SK-N-SH treated with all-trans-retinoic acid at 6 μM for 48 hours (cell line): ENCODE measurements around the gene HMCN2.

Experiments
- ATAC-seq: fragments of 200-7000 bp; cut with Tn5 transposase; 3 replicates; pipeline ENCODE4 v1.9.1; 2020; ENCODE audit warnings: mild to moderate bottlenecking, moderate library complexity
- ARNTL ChIP-seq: fragments of 450-650 bp; formaldehyde crosslinking; IDR thresholded peaks from 2 replicates; pipeline ENCODE4 v1.5.0; 2020; ENCODE audit warnings: low read depth, mild to moderate bottlenecking, moderate library complexity, borderline replicate concordance
- CSDC2 ChIP-seq: fragments of 250-450 bp; sonication (Bioruptor Pico); IDR thresholded peaks from 2 replicates; pipeline ENCODE4 v1.5.0; 2020; ENCODE audit warnings: mild to moderate bottlenecking, moderate library complexity
- ESRRG ChIP-seq: fragments of 250-450 bp; sonication (Bioruptor Pico); IDR thresholded peaks from 2 replicates; pipeline ENCODE4 v1.6.1; 2021; ENCODE audit warnings: mild to moderate bottlenecking
- GLIS3 ChIP-seq: fragments of 250-450 bp; sonication (Bioruptor Pico); IDR thresholded peaks from 2 replicates; pipeline ENCODE4 v1.5.0; 2020; ENCODE audit warnings: mild to moderate bottlenecking, moderate library complexity
- ISL1 ChIP-seq: fragments of 250-450 bp; sonication (Bioruptor Pico); IDR thresholded peaks from 2 replicates; pipeline ENCODE4 v2.1.2; 2022; ENCODE audit warnings: mild to moderate bottlenecking, moderate library complexity
- OSR1 ChIP-seq: fragments of 250-450 bp; sonication (Bioruptor Pico); IDR thresholded peaks from 2 replicates; pipeline ENCODE4 v1.8.0; 2022; ENCODE audit warnings: moderate library complexity, mild to moderate bottlenecking, inconsistent platforms
- POU6F1 ChIP-seq: fragments of 250-450 bp; sonication (Bioruptor Pico); IDR thresholded peaks from 2 replicates; pipeline ENCODE4 v1.8.0; 2021; ENCODE audit warnings: low read depth, mild to moderate bottlenecking, moderate library complexity, borderline replicate concordance
- PPARA ChIP-seq: fragments of 250-450 bp; sonication (Bioruptor Pico); IDR thresholded peaks from 2 replicates; pipeline ENCODE4 v1.5.0; 2020; ENCODE audit warnings: mild to moderate bottlenecking, borderline replicate concordance
- SNAI2 ChIP-seq: fragments of 250-450 bp; sonication (Bioruptor Pico); IDR thresholded peaks from 2 replicates; pipeline ENCODE4 v1.5.0; 2020; ENCODE audit warnings: mild to moderate bottlenecking, moderate library complexity
- TCF4 ChIP-seq: fragments of 250-450 bp; sonication (Bioruptor Pico); IDR thresholded peaks from 2 replicates; pipeline ENCODE4 v1.8.0; 2021; ENCODE audit warnings: mild to moderate bottlenecking, moderate library complexity, borderline replicate concordance
- TOX ChIP-seq: fragments of 250-450 bp; sonication (Bioruptor Pico); IDR thresholded peaks from 2 replicates; pipeline ENCODE4 v1.8.0; 2021; ENCODE audit warnings: mild to moderate bottlenecking, moderate library complexity, borderline replicate concordance
- ZC3H10 ChIP-seq: fragments of 250-450 bp; sonication (Bioruptor Pico); IDR thresholded peaks from 2 replicates; pipeline ENCODE4 v1.5.1; 2021; ENCODE audit warnings: mild to moderate bottlenecking, moderate library complexity
- ZFP3 ChIP-seq: fragments of 250-450 bp; sonication (Bioruptor Pico); IDR thresholded peaks from 2 replicates; pipeline ENCODE4 v1.5.0; 2020; ENCODE audit warnings: mild to moderate bottlenecking, moderate library complexity
- ZFP30 ChIP-seq: fragments of 450-650 bp; formaldehyde crosslinking; IDR thresholded peaks from 2 replicates; pipeline ENCODE4 v1.5.0; 2022; ENCODE audit warnings: mild to moderate bottlenecking, moderate library complexity
- ZNF565 ChIP-seq: fragments of 450-650 bp; formaldehyde crosslinking; conservative IDR thresholded peaks from 2 replicates; pipeline ENCODE4 v1.5.0; 2020; ENCODE audit warnings: low read depth, mild to moderate bottlenecking, moderate library complexity
- ZNF70 ChIP-seq: fragments of 450-650 bp; formaldehyde crosslinking; IDR thresholded peaks from 2 replicates; pipeline ENCODE4 v1.5.0; 2020; ENCODE audit warnings: mild to moderate bottlenecking, moderate library complexity
- ZNF8 ChIP-seq: fragments of 450-650 bp; formaldehyde crosslinking; IDR thresholded peaks from 2 replicates; pipeline ENCODE4 v1.5.0; 2020; ENCODE audit warnings: mild to moderate bottlenecking, moderate library complexity
- TF ChIP-seq, protein P1 (sequence below): fragments of 250-450 bp; sonication (Bioruptor Pico); IDR thresholded peaks from 2 replicates; pipeline ENCODE4 v1.5.0; 2020; ENCODE audit warnings: mild to moderate bottlenecking, moderate library complexity
- TF ChIP-seq, protein P2 (sequence below): fragments of 250-450 bp; sonication (Bioruptor Pico); IDR thresholded peaks from 2 replicates; pipeline ENCODE4 v1.8.0; 2020; ENCODE audit warnings: mild to moderate bottlenecking, moderate library complexity, borderline replicate concordance
- TF ChIP-seq, protein P3 (sequence below): fragments of 250-450 bp; sonication (Bioruptor Pico); IDR thresholded peaks from 2 replicates; pipeline ENCODE4 v1.5.1; 2021; ENCODE audit warnings: mild to moderate bottlenecking, moderate library complexity

Gene HMCN2

DNA sequence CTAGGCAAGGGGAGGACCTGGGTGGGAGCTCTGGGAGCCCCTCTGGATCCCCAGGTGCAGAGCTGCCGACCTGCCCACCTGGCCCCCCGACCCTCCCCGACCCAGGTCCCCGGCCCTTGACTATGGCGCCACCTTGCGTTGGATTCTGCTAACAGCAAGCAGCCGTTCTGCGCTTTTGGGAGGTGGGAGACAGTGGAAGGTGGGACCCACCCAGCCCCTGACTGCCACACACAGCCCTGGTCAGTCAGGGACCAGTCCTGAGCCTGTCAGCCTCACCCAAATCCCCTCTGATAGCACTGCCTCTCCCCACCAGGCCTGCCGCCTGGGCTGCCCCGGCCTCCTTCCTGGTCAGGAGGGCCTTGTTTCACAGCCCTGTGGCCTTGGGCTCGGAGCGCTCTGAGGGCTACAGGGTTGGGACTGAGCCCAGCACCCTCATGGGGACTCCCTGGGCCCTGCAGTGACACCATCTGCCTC, 77.9 kb downstream of the HMCN2 start:
- ATAC-seq, result peak; percentile 63
- no peak for TF ChIP-seq CSDC2
- no peak for TF ChIP-seq GLIS3 (CRISPR knock-in tag)
- TF ChIP-seq POU6F1 (CRISPR knock-in tag), result no peak
- no peak for TF ChIP-seq TCF4 (CRISPR knock-in tag)
- TF ChIP-seq, protein P1, sequence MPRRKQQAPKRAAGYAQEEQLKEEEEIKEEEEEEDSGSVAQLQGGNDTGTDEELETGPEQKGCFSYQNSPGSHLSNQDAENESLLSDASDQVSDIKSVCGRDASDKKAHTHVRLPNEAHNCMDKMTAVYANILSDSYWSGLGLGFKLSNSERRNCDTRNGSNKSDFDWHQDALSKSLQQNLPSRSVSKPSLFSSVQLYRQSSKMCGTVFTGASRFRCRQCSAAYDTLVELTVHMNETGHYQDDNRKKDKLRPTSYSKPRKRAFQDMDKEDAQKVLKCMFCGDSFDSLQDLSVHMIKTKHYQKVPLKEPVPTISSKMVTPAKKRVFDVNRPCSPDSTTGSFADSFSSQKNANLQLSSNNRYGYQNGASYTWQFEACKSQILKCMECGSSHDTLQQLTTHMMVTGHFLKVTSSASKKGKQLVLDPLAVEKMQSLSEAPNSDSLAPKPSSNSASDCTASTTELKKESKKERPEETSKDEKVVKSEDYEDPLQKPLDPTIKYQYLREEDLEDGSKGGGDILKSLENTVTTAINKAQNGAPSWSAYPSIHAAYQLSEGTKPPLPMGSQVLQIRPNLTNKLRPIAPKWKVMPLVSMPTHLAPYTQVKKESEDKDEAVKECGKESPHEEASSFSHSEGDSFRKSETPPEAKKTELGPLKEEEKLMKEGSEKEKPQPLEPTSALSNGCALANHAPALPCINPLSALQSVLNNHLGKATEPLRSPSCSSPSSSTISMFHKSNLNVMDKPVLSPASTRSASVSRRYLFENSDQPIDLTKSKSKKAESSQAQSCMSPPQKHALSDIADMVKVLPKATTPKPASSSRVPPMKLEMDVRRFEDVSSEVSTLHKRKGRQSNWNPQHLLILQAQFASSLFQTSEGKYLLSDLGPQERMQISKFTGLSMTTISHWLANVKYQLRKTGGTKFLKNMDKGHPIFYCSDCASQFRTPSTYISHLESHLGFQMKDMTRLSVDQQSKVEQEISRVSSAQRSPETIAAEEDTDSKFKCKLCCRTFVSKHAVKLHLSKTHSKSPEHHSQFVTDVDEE (CRISPR knock-in tag), result no peak

GRCh38 chr9:130344366-130344765, 78.8 kb downstream of the HMCN2 start:
- no peak for ATAC-seq
- TF ChIP-seq SNAI2 (CRISPR knock-in tag) (no peak), ZFP30 (no peak), ARNTL (CRISPR knock-in tag) (no peak), ISL1 (CRISPR knock-in tag) (no peak)

DNA sequence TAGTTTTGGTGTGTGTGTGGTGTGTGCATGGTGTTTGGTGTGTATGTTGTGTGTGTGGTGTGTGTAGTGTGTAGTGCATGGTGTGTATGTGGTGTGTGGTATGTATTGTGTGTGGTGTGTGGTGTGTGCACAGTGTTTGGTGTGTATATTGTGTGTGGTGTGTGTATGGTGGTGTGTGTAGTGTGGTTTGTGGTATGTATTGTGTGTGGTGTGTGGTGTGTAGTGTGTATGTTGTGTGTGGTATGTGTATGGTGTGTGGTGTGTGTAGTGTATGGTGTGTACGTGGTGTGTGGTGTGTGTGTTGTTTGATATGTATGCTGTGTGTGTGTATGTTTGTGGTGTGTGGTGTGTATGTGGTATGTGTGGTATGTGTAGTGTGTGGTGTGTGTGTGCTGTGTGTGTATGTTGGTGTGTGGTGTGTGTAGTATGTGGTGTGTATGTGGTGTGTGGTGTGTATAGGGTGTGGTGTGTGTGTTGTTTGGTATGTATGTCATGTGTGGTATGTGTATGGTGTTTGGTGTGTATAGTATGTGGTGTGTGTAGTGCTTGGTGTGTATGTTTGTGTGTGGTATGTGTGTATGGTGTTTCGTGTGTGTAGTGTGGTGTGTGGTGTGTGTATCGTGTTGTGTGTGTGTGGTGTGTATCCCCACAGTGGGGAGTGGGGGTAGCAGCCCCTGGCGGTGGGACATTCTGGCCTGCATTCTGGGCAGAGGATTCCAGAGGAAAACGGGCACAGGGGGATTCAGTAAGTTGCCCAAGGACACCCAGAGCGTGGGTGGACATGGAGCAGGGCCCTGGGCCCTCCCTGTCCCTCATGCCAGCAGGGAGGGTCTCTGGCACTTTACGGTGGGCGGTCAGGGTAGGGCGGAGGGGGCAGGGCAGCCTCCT, 79.7 kb downstream of the HMCN2 start:
- TF ChIP-seq, protein P2, sequence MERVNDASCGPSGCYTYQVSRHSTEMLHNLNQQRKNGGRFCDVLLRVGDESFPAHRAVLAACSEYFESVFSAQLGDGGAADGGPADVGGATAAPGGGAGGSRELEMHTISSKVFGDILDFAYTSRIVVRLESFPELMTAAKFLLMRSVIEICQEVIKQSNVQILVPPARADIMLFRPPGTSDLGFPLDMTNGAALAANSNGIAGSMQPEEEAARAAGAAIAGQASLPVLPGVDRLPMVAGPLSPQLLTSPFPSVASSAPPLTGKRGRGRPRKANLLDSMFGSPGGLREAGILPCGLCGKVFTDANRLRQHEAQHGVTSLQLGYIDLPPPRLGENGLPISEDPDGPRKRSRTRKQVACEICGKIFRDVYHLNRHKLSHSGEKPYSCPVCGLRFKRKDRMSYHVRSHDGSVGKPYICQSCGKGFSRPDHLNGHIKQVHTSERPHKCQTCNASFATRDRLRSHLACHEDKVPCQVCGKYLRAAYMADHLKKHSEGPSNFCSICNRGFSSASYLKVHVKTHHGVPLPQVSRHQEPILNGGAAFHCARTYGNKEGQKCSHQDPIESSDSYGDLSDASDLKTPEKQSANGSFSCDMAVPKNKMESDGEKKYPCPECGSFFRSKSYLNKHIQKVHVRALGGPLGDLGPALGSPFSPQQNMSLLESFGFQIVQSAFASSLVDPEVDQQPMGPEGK, result no peak
- no peak for TF ChIP-seq ZNF8 (CRISPR knock-in tag)
- no peak for TF ChIP-seq ESRRG (CRISPR knock-in tag)
- no peak for TF ChIP-seq ZFP3 (CRISPR knock-in tag)
- TF ChIP-seq TOX (CRISPR knock-in tag), result no peak
- TF ChIP-seq, protein P3, sequence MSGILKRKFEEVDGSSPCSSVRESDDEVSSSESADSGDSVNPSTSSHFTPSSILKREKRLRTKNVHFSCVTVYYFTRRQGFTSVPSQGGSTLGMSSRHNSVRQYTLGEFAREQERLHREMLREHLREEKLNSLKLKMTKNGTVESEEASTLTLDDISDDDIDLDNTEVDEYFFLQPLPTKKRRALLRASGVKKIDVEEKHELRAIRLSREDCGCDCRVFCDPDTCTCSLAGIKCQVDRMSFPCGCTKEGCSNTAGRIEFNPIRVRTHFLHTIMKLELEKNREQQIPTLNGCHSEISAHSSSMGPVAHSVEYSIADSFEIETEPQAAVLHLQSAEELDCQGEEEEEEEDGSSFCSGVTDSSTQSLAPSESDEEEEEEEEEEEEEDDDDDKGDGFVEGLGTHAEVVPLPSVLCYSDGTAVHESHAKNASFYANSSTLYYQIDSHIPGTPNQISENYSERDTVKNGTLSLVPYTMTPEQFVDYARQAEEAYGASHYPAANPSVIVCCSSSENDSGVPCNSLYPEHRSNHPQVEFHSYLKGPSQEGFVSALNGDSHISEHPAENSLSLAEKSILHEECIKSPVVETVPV (CRISPR knock-in tag), result no peak
- TF ChIP-seq TCF4 (CRISPR knock-in tag), result no peak
- no peak for TF ChIP-seq CSDC2
- no peak for TF ChIP-seq POU6F1 (CRISPR knock-in tag)
- TF ChIP-seq SNAI2 (CRISPR knock-in tag), result no peak
- TF ChIP-seq, protein P1 (CRISPR knock-in tag), result no peak
- no peak for TF ChIP-seq OSR1 (CRISPR knock-in tag)
- no peak for TF ChIP-seq ZC3H10
- TF ChIP-seq ZNF565 (CRISPR knock-in tag), result no peak
- TF ChIP-seq ZNF70, result no peak
- no peak for TF ChIP-seq PPARA
- no peak for TF ChIP-seq GLIS3 (CRISPR knock-in tag)
- no peak for ATAC-seq
